Duodenal mucosa (tissue), 2 donors: Measurements from ENCODE around the gene CLEC18A.

Experiments used
- H3K27ac ChIP-seq: one replicate; pipeline ENCODE4 v1.7.0; 2013; ENCODE audit warnings: low read depth, low read length
- H3K27me3 ChIP-seq, 2 donors: one replicate each; pipeline ENCODE4 v1.7.0; 2013; ENCODE audit warnings: low read length in 2 of 2, control low read depth in 1 of 2; ENCODE audit not compliant: insufficient read depth in 2 of 2, control insufficient read depth in 1 of 2
- H3K36me3 ChIP-seq, 2 donors: one replicate each; pipeline ENCODE4 v1.7.0; 2013; ENCODE audit warnings: low read length in 2 of 2, control low read depth in 1 of 2; ENCODE audit not compliant: insufficient read depth in 2 of 2, control insufficient read depth in 1 of 2
- H3K4me1 ChIP-seq, 2 donors: one replicate each; pipeline ENCODE4 v1.7.0; 2013; ENCODE audit warnings: low read length in 2 of 2, control low read depth in 1 of 2; ENCODE audit not compliant: insufficient read depth in 2 of 2, control insufficient read depth in 1 of 2
- H3K4me3 ChIP-seq, 2 donors: one replicate each; pipeline ENCODE4 v1.7.0; 2013; ENCODE audit warnings: low read length in 2 of 2, low read depth in 1 of 2
- H3K9ac ChIP-seq, 2 donors: one replicate each; pipeline ENCODE4 v1.7.0; 2013; ENCODE audit warnings: low read length in 2 of 2, low read depth in 1 of 2
- H3K9me3 ChIP-seq, 2 donors: one replicate each; pipeline ENCODE4 v1.7.0; 2013; ENCODE audit warnings: low read length in 2 of 2, control low read depth in 1 of 2; ENCODE audit not compliant: control insufficient read depth in 1 of 2

The CLEC18A gene

GRCh38 chr16:69917739-69918138, 33.4 kb upstream of the CLEC18A start:
- H3K9me3 ChIP-seq, result no peaks in the 10 kb centered on the region
- H3K4me1 ChIP-seq, result no peaks in the 10 kb centered on the region
- H3K9ac ChIP-seq, result no peak overlapping the region
- no peak overlapping the region for H3K4me3 ChIP-seq
- no peak overlapping the region for H3K27ac ChIP-seq
- no peaks in the 10 kb centered on the region for H3K27me3 ChIP-seq
- peaks cover 2 to 25% of the 10 kb centered on the region in 2 donors for H3K36me3 ChIP-seq

GRCh38 chr16:69918241-69918640, 32.9 kb upstream of the CLEC18A start:
- H3K9me3 ChIP-seq, result no peaks in the 10 kb centered on the region
- H3K27ac ChIP-seq, result peak overlapping the region; percentile 5
- peaks cover 2 to 25% of the 10 kb centered on the region in 2 donors for H3K36me3 ChIP-seq
- H3K4me1 ChIP-seq, result no peaks in the 10 kb centered on the region
- no peak overlapping the region for H3K4me3 ChIP-seq
- H3K27me3 ChIP-seq, result no peaks in the 10 kb centered on the region
- H3K9ac ChIP-seq, result no peak overlapping the region

GRCh38 chr16:69921127-69921526, 30.0 kb upstream of the CLEC18A start:
- Histone ChIP-seq H3K27ac (no peak overlapping the region), H3K4me1 (no peaks in the 10 kb centered on the region), H3K9ac (no peak overlapping the region), H3K4me3 (no peak overlapping the region), H3K36me3 (peaks cover 10 to 36% of the 10 kb centered on the region in 2 donors), H3K9me3 (no peaks in the 10 kb centered on the region), H3K27me3 (no peaks in the 10 kb centered on the region)

- Histone ChIP-seq H3K36me3 (peaks cover 10 to 47% of the 10 kb centered on the region in 2 donors), H3K4me3 (no peak overlapping the region), H3K4me1 (no peaks in the 10 kb centered on the region), H3K9ac (no peak overlapping the region), H3K9me3 (no peaks in the 10 kb centered on the region), H3K27me3 (no peaks in the 10 kb centered on the region), H3K27ac (no peak overlapping the region)
These were observed 28.9 kb upstream of the CLEC18A start for GRCh38 chr16:69922200-69922599.

- Histone ChIP-seq H3K9ac (no peak overlapping the region), H3K9me3 (no peaks in the 10 kb centered on the region), H3K36me3 (peaks cover 10 to 39% of the 10 kb centered on the region in 2 donors), H3K4me1 (no peaks in the 10 kb centered on the region), H3K27me3 (no peaks in the 10 kb centered on the region), H3K27ac (no peak overlapping the region), H3K4me3 (no peak overlapping the region)
These were observed 26.9 kb upstream of the CLEC18A start for GRCh38 chr16:69924041-69924775.

GRCh38 chr16:69924777-69925191, 26.4 kb upstream of the CLEC18A start:
- H3K4me3 ChIP-seq, result no peak overlapping the region
- no peaks in the 10 kb centered on the region for H3K9me3 ChIP-seq
- H3K27ac ChIP-seq, result no peak overlapping the region
- H3K27me3 ChIP-seq, result no peaks in the 10 kb centered on the region
- no peaks in the 10 kb centered on the region for H3K4me1 ChIP-seq
- no peak overlapping the region for H3K9ac ChIP-seq
- peaks cover 10 to 41% of the 10 kb centered on the region in 2 donors for H3K36me3 ChIP-seq

GRCh38 chr16:69925311-69925710, 25.8 kb upstream of the CLEC18A start:
- Histone ChIP-seq H3K9ac (no peak overlapping the region), H3K9me3 (no peaks in the 10 kb centered on the region), H3K27ac (no peak overlapping the region), H3K4me1 (no peaks in the 10 kb centered on the region), H3K36me3 (peaks cover 10 to 37% of the 10 kb centered on the region in 2 donors), H3K4me3 (no peak overlapping the region), H3K27me3 (no peaks in the 10 kb centered on the region)

- Histone ChIP-seq H3K4me1 (no peaks in the 10 kb centered on the region), H3K9ac (no peak overlapping the region), H3K27me3 (no peaks in the 10 kb centered on the region), H3K36me3 (peaks cover 14 to 39% of the 10 kb centered on the region in 2 donors), H3K9me3 (no peaks in the 10 kb centered on the region), H3K27ac (no peak overlapping the region), H3K4me3 (no peak overlapping the region)
These were observed 24.9 kb upstream of the CLEC18A start for GRCh38 chr16:69926241-69926640.

- H3K9ac ChIP-seq, result no peak overlapping the region
- H3K36me3 ChIP-seq, result peaks cover 19 to 47% of the 10 kb centered on the region in 2 donors
- H3K27ac ChIP-seq, result no peak overlapping the region
- H3K9me3 ChIP-seq, result no peaks in the 10 kb centered on the region
- H3K27me3 ChIP-seq, result no peaks in the 10 kb centered on the region
- H3K4me1 ChIP-seq, result no peaks in the 10 kb centered on the region
- H3K4me3 ChIP-seq, result no peak overlapping the region
These were observed 23.9 kb upstream of the CLEC18A start for GRCh38 chr16:69927056-69927757.

GRCh38 chr16:69928856-69929400, 22.2 kb upstream of the CLEC18A start:
- Histone ChIP-seq H3K36me3 (peaks cover 29 to 64% of the 10 kb centered on the region in 2 donors), H3K27me3 (no peaks in the 10 kb centered on the region), H3K4me3 (no peak overlapping the region), H3K4me1 (no peaks in the 10 kb centered on the region), H3K27ac (no peak overlapping the region), H3K9me3 (no peaks in the 10 kb centered on the region), H3K9ac (no peak overlapping the region)
